ENCODE results near the gene SMC1B. TPM values are rescaled to one million over a fixed set of nuclear protein-coding genes. Genes with fewer than 3 reads are reported as not detected.
"Not testable (repeated sequence)": the region's sequence is repeated elsewhere in the genome, so short reads cannot be mapped to it uniquely, and the experiment has no call there.

SMC1B gene
- total and polyA plus RNA-seq, 8 donors, result 0.10 to 0.35 (median 0.16) TPM

GRCh38 chr22:45358127-45358526 is 55.3 kb downstream of the SMC1B start:
- no peak overlapping the region for H3K27ac ChIP-seq
- H3K4me1 ChIP-seq, result no peaks in the 10 kb centered on the region
- H3K4me3 ChIP-seq, result no peak overlapping the region
- H3K27me3 ChIP-seq, result no peaks in the 10 kb centered on the region
- no peak for TF ChIP-seq CTCF (IDR thresholded peaks at IDR 0.05)
- no peaks in the 10 kb centered on the region for H3K36me3 ChIP-seq
- no peak for ATAC-seq
- intact Hi-C loops (cut with DNase I), result no loop called here
- no peak for DNase-seq
- no peaks in the 10 kb centered on the region for H3K9me3 ChIP-seq

GRCh38 chr22:45357490-45357889 is 55.9 kb downstream of the SMC1B start:
- H3K9me3 ChIP-seq, result no peaks in the 10 kb centered on the region
- intact Hi-C loops (cut with DNase I), result no loop called here

GRCh38 chr22:45353786-45354185 is 59.6 kb downstream of the SMC1B start:
- no peak for ATAC-seq
- Histone ChIP-seq H3K4me3 (no peak overlapping the region), H3K4me1 (no peaks in the 10 kb centered on the region), H3K27me3 (no peaks in the 10 kb centered on the region), H3K27ac (no peak overlapping the region), H3K36me3 (no peaks in the 10 kb centered on the region), H3K9me3 (no peaks in the 10 kb centered on the region)
- intact Hi-C loops (cut with DNase I), result no loop called here
- no peak for TF ChIP-seq CTCF (IDR thresholded peaks at IDR 0.05)
- DNase-seq, result no peak

More at GRCh38 chr22:45357490-45357889, 55.9 kb downstream of the SMC1B start:
- ATAC-seq, result no peak
- Histone ChIP-seq H3K4me3 (no peak overlapping the region), H3K4me1 (no peaks in the 10 kb centered on the region), H3K36me3 (no peaks in the 10 kb centered on the region), H3K27ac (no peak overlapping the region), H3K27me3 (no peaks in the 10 kb centered on the region)
- TF ChIP-seq CTCF (IDR thresholded peaks at IDR 0.05), result no peak
- no peak for DNase-seq

GRCh38 chr22:45352757-45353156 is 60.6 kb downstream of the SMC1B start:
- H3K27ac ChIP-seq; H3K36me3 ChIP-seq; H3K27me3 ChIP-seq; ATAC-seq; H3K4me3 ChIP-seq; H3K9me3 ChIP-seq; intact Hi-C loops (cut with DNase I); DNase-seq; H3K4me1 ChIP-seq: not testable (repeated sequence)

GRCh38 chr22:45351956-45352355 is 61.4 kb downstream of the SMC1B start:
- ATAC-seq (no peak), DNase-seq (no peak)
- H3K27me3 ChIP-seq, result no peaks in the 10 kb centered on the region
- no peak for TF ChIP-seq CTCF (IDR thresholded peaks at IDR 0.05)
- H3K4me3 ChIP-seq, result no peak overlapping the region
- no peaks in the 10 kb centered on the region for H3K36me3 ChIP-seq
- no peaks in the 10 kb centered on the region for H3K9me3 ChIP-seq
- intact Hi-C loops (cut with DNase I), result no loop called here
- no peak overlapping the region for H3K27ac ChIP-seq
- H3K4me1 ChIP-seq, result no peaks in the 10 kb centered on the region

GRCh38 chr22:45349916-45350315 is 63.5 kb downstream of the SMC1B start:
- Histone ChIP-seq H3K36me3 (no peaks in the 10 kb centered on the region), H3K27me3 (no peaks in the 10 kb centered on the region), H3K4me1 (no peaks in the 10 kb centered on the region), H3K9me3 (no peaks in the 10 kb centered on the region), H3K27ac (no peak overlapping the region), H3K4me3 (no peak overlapping the region)
- intact Hi-C loops (cut with DNase I), result no loop called here
- DNase-seq (no peak), ATAC-seq (no peak)
- TF ChIP-seq CTCF (IDR thresholded peaks at IDR 0.05), result no peak
